Measurements from ENCODE around the gene MYOG.

GRCh38 chr1:203065191-203065590 lies 20.6 kb downstream of the MYOG start:
- TF ChIP-seq CREM (IDR thresholded peaks at IDR 0.05; ENCODE audit: low read depth) (no peak), MAX (IDR thresholded peaks at IDR 0.05; ENCODE audit: low read depth, low read length) (no peak), BCLAF1 (IDR thresholded peaks at IDR 0.05) (no peak), BRCA1 (IDR thresholded peaks at IDR 0.05; ENCODE audit: low read depth, low read length) (no peak), SP1 (IDR thresholded peaks at IDR 0.05; ENCODE audit: low read depth, low read length) (no peak), KDM1A (IDR thresholded peaks at IDR 0.05; ENCODE audit: borderline replicate concordance) (no peak), MXI1 (IDR thresholded peaks at IDR 0.05; ENCODE audit: low read depth, low read length) (no peak), POLR2AphosphoS2 (IDR thresholded peaks at IDR 0.05; ENCODE audit: low read depth, low read length) (no peak), JUND (IDR thresholded peaks at IDR 0.05; ENCODE audit: low read depth, low read length) (no peak), ZBTB33 (IDR thresholded peaks at IDR 0.05) (no peak)
